ENCODE results near the gene EXOC4. TPM values are rescaled to one million over a fixed set of nuclear protein-coding genes. Genes with fewer than 3 reads are reported as not detected.

EXOC4 gene
- total and polyA plus RNA-seq, 7 experiments from 2014 or later, result 44.1 to 106 (median 74.2) TPM

DNA sequence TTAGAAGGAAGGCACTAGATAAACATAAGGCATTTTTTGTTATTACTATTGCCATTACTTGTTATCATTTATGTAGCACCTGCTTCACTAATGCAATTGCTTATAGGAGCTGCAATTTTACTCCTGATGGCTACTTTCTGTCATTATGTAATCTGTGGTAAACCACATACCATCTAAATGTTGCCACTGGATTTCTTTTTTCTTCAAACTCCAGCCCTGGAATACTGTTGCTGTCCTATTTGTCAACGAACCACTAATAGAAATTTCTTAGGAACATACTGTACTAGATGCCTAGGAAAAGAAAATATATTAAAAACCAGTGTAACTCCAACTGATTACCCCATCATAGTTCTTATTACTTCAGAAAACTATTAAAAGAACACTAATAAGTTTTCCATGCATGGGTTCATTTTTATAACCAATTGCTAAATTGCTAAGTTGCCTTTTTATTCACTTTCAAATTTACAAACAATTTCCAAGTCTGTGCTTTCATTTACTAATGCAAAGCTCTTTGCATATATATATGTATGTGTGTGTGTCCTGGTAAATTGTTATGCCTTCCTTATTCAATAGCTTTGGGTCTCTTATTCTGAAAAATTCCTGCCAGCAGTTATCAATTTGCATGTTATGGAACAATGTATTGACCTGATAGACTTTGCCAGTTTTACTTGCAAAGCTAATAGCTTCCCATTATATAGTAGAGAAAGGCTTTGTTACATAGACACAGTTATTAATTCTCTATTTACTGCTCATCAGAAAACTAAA lies 287.4 kb downstream of the EXOC4 start:
- no peaks in the 10 kb centered on the region for H3K27me3 Mint-ChIP-seq
- intact Hi-C loops (cut with micrococcal nuclease), result no loop called here
- Histone ChIP-seq H3K9me3 (ENCODE audit: control insufficient read depth in 2 of 3, low read length in 3 of 3) (no peaks in the 10 kb centered on the region), H3K36me3 (ENCODE audit: control insufficient read depth in 2 of 3, insufficient read depth in 3 of 3, low read length in 3 of 3) (no peaks in the 10 kb centered on the region), H3K27ac (ENCODE audit: low read depth, low read length) (no peak overlapping the region), H3K4me3 (ENCODE audit: low read length) (no peak overlapping the region), H3K27me3 (ENCODE audit: control insufficient read depth in 2 of 2, insufficient read depth in 2 of 2, low read length in 2 of 2) (no peaks in the 10 kb centered on the region), H3K4me1 (ENCODE audit: control insufficient read depth in 2 of 2, insufficient read depth in 2 of 2, low read length in 2 of 2) (no peaks in the 10 kb centered on the region)
- H3K36me3 Mint-ChIP-seq, result peaks cover 5 to 30% (median 20%) of the 10 kb centered on the region in 5 donors
- H3K27ac Mint-ChIP-seq, result no peak overlapping the region
- peaks cover 0 to 24% (median 11%) of the 10 kb centered on the region in 7 donors for H3K4me1 Mint-ChIP-seq
- CTCF ChIA-PET, result no interaction called here
- ATAC-seq (no peak), DNase-seq (no peak)
- peaks cover 0 to 4% (median 0%) of the 10 kb centered on the region in 11 donors for H3K9me3 Mint-ChIP-seq
- H3K4me3 Mint-ChIP-seq, result no peak overlapping the region
- POLR2A ChIA-PET, result no interaction called here

DNA sequence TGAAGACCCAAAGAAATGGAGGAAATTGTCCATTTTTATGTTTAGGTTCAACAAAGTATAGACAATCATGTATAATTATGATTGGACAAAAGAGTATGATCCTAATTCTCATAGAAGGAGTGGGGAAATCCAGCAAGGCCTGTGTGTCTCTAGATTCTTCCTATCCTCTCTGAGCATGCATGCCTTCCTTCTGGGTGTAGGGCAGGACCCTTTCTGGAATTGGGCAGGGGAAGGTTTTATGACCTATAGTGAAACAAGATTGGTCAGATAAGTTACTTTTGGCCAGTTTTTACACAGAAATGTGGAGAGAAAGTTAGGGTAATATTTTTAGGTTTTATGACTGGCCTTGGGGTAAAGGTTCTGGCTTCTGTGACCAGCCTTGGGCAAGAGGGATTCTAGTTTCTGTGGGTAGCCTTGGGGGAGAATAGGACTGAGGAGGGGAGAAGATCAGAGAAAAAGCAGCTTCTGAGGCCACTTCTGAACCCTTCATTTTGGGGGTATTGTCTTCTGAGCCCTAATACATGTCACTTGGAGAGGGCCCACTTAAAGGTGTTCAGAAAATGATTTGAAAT lies 289.4 kb downstream of the EXOC4 start:
- ATAC-seq, result no peak
- CTCF ChIA-PET, result interaction anchor here (0.8 kb wide), 1 partner anchor 103 kb away, joined by 3 read pairs; no protein-coding TSS in a partner anchor
- POLR2A ChIA-PET, result no interaction called here
- Mint-ChIP-seq H3K27ac (no peak overlapping the region), H3K27me3 (no peaks in the 10 kb centered on the region), H3K4me3 (no peak overlapping the region), H3K4me1 (peaks cover 0 to 11% (median 4%) of the 10 kb centered on the region in 7 donors), H3K36me3 (peaks cover 4 to 32% (median 17%) of the 10 kb centered on the region in 5 donors), H3K9me3 (peaks cover 0 to 2% (median 0%) of the 10 kb centered on the region in 11 donors)
- intact Hi-C loops (cut with micrococcal nuclease), result no loop called here
- Histone ChIP-seq H3K36me3 (ENCODE audit: control insufficient read depth in 2 of 3, insufficient read depth in 3 of 3, low read length in 3 of 3) (no peaks in the 10 kb centered on the region), H3K27ac (ENCODE audit: low read depth, low read length) (no peak overlapping the region), H3K4me1 (ENCODE audit: control insufficient read depth in 2 of 2, insufficient read depth in 2 of 2, low read length in 2 of 2) (no peaks in the 10 kb centered on the region), H3K9me3 (ENCODE audit: control insufficient read depth in 2 of 3, low read length in 3 of 3) (no peaks in the 10 kb centered on the region), H3K27me3 (ENCODE audit: control insufficient read depth in 2 of 2, insufficient read depth in 2 of 2, low read length in 2 of 2) (no peaks in the 10 kb centered on the region), H3K4me3 (ENCODE audit: low read length) (no peak overlapping the region)
- DNase-seq, result no peak

DNA sequence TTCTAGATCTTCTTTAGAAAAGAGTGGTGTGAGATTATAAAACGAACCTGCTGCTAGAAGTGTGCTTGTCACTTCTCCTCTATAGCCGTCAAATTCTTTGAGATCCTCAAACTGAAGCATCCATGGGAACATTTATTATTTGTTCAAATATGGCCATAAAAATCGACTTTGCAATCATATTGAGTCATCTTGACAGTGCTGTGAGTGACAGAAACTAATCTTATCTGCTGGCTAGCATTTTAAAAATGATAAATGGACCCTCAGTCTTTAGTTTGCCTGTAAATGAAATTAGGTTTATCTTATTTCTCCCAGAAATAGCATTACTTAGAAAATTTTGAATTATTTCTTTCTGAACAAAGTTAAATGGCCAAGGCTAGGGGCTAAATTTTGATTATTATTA lies 290.8 kb downstream of the EXOC4 start:
- Histone ChIP-seq H3K4me1 (ENCODE audit: control insufficient read depth in 2 of 2, insufficient read depth in 2 of 2, low read length in 2 of 2) (no peaks in the 10 kb centered on the region), H3K4me3 (ENCODE audit: low read length) (no peak overlapping the region), H3K27ac (ENCODE audit: low read depth, low read length) (no peak overlapping the region), H3K9me3 (ENCODE audit: control insufficient read depth in 2 of 3, low read length in 3 of 3) (no peaks in the 10 kb centered on the region), H3K27me3 (ENCODE audit: control insufficient read depth in 2 of 2, insufficient read depth in 2 of 2, low read length in 2 of 2) (no peaks in the 10 kb centered on the region), H3K36me3 (ENCODE audit: control insufficient read depth in 2 of 3, insufficient read depth in 3 of 3, low read length in 3 of 3) (no peaks in the 10 kb centered on the region)
- POLR2A ChIA-PET, result no interaction called here
- Mint-ChIP-seq H3K27ac (no peak overlapping the region), H3K9me3 (peaks cover 0 to under 1% (median 0%) of the 10 kb centered on the region in 11 donors), H3K4me3 (no peak overlapping the region), H3K27me3 (no peaks in the 10 kb centered on the region), H3K36me3 (peaks cover 0 to 37% (median 14%) of the 10 kb centered on the region in 5 donors), H3K4me1 (peaks cover 0 to 8% (median under 1%) of the 10 kb centered on the region in 7 donors)
- intact Hi-C loops (cut with micrococcal nuclease), result no loop called here
- CTCF ChIA-PET, result no interaction called here
- ATAC-seq (no peak), DNase-seq (no peak)

DNA sequence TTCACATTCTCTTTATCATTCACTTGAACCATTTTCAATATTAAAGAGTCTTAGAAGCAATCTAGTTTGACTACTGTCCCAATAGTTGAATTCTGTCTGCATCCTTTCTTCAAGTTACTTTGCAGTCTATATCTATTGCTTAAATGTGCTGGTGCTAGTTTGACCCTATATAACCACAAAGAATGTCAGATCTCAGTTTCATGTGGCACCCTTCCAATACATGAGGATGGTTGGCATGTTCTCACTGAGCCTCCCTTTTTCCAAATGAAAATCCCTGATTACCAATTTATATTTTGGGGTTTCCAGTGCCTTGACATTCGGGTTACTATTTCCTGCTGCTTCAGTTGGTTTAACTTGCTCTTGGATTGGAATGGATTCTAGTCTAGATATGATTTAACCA lies 292.7 kb downstream of the EXOC4 start:
- H3K27me3 ChIP-seq (ENCODE audit: control insufficient read depth in 2 of 2, insufficient read depth in 2 of 2, low read length in 2 of 2), result no peaks in the 10 kb centered on the region
- H3K36me3 Mint-ChIP-seq, result peaks cover 0 to 36% (median 9%) of the 10 kb centered on the region in 5 donors
- H3K4me3 Mint-ChIP-seq, result no peak overlapping the region
- no peaks in the 10 kb centered on the region for H3K36me3 ChIP-seq (ENCODE audit: control insufficient read depth in 2 of 3, insufficient read depth in 3 of 3, low read length in 3 of 3)
- ChIA-PET POLR2A (no interaction called here), CTCF (no interaction called here)
- DNase-seq (no peak), ATAC-seq (no peak)
- H3K9me3 ChIP-seq (ENCODE audit: control insufficient read depth in 2 of 3, low read length in 3 of 3), result no peaks in the 10 kb centered on the region
- no peak overlapping the region for H3K27ac ChIP-seq (ENCODE audit: low read depth, low read length)
- intact Hi-C loops (cut with micrococcal nuclease), result no loop called here
- H3K27me3 Mint-ChIP-seq, result no peaks in the 10 kb centered on the region
- H3K27ac Mint-ChIP-seq, result no peak overlapping the region
- H3K4me3 ChIP-seq (ENCODE audit: low read length), result no peak overlapping the region
- H3K9me3 Mint-ChIP-seq, result no peaks in the 10 kb centered on the region
- H3K4me1 ChIP-seq (ENCODE audit: control insufficient read depth in 2 of 2, insufficient read depth in 2 of 2, low read length in 2 of 2), result no peaks in the 10 kb centered on the region
- H3K4me1 Mint-ChIP-seq, result no peaks in the 10 kb centered on the region

DNA sequence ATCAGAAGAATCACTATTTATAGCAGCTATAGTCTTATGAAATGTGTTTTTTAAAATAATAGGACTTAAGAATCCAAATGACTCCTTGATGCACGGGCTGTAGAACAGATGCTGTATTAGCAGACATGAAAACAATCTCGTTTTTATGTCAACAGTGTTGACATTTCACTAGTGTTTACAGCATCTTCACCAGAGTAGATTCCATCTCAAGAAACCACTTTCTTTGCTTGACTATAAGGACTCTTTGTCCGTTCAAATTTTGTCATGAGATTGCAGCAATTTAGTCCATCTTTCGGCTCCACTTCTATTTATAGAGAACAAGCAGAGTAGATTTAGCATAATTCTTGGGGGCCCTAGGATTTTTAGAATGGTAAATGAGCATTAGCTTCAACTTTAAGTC lies 295.1 kb downstream of the EXOC4 start:
- Histone ChIP-seq H3K4me1 (ENCODE audit: control insufficient read depth in 2 of 2, insufficient read depth in 2 of 2, low read length in 2 of 2) (no peaks in the 10 kb centered on the region), H3K36me3 (ENCODE audit: control insufficient read depth in 2 of 3, insufficient read depth in 3 of 3, low read length in 3 of 3) (no peaks in the 10 kb centered on the region), H3K27ac (ENCODE audit: low read depth, low read length) (no peak overlapping the region), H3K9me3 (ENCODE audit: control insufficient read depth in 2 of 3, low read length in 3 of 3) (no peaks in the 10 kb centered on the region), H3K4me3 (ENCODE audit: low read length) (no peak overlapping the region), H3K27me3 (ENCODE audit: control insufficient read depth in 2 of 2, insufficient read depth in 2 of 2, low read length in 2 of 2) (no peaks in the 10 kb centered on the region)
- H3K4me1 Mint-ChIP-seq, result peaks cover 0 to 8% (median 0%) of the 10 kb centered on the region in 7 donors
- no peak overlapping the region for H3K27ac Mint-ChIP-seq
- ATAC-seq (no peak), DNase-seq (no peak)
- no peak overlapping the region for H3K4me3 Mint-ChIP-seq
- H3K36me3 Mint-ChIP-seq, result peaks cover 2 to 36% (median 9%) of the 10 kb centered on the region in 5 donors
- ChIA-PET CTCF (no interaction called here), POLR2A (no interaction called here)
- no peaks in the 10 kb centered on the region for H3K9me3 Mint-ChIP-seq
- intact Hi-C loops (cut with micrococcal nuclease), result no loop called here
- no peaks in the 10 kb centered on the region for H3K27me3 Mint-ChIP-seq

DNA sequence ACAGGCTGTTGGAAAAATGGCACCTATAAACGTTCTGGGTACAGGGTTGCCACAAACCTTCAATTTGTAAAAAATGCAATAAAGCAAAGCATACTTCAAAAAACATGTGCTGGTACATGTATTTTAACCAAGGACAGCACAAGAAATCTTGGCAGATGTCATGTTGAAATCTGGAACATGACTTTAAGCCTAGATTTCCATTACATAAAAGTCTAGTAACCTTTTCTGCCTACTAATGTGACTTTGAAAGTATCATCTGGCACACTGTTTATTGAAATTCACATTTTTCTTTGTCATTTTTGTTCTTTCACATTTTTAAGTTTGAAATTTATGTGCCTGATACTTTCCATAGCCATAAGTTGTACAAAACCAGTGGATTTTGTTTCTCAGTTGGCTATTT lies 296.8 kb downstream of the EXOC4 start:
- Mint-ChIP-seq H3K36me3 (peaks cover 2 to 32% (median 4%) of the 10 kb centered on the region in 5 donors), H3K27me3 (no peaks in the 10 kb centered on the region), H3K4me3 (no peak overlapping the region), H3K27ac (no peak overlapping the region), H3K9me3 (no peaks in the 10 kb centered on the region), H3K4me1 (peaks cover 0 to 8% (median 0%) of the 10 kb centered on the region in 7 donors)
- no peaks in the 10 kb centered on the region for H3K27me3 ChIP-seq (ENCODE audit: control insufficient read depth in 2 of 2, insufficient read depth in 2 of 2, low read length in 2 of 2)
- ChIA-PET CTCF (no interaction called here), POLR2A (no interaction called here)
- no peak overlapping the region for H3K4me3 ChIP-seq (ENCODE audit: low read length)
- H3K27ac ChIP-seq (ENCODE audit: low read depth, low read length), result no peak overlapping the region
- no peak for ATAC-seq
- H3K4me1 ChIP-seq (ENCODE audit: control insufficient read depth in 2 of 2, insufficient read depth in 2 of 2, low read length in 2 of 2), result no peaks in the 10 kb centered on the region
- no peak for DNase-seq
- no peaks in the 10 kb centered on the region for H3K9me3 ChIP-seq (ENCODE audit: control insufficient read depth in 2 of 3, low read length in 3 of 3)
- no peaks in the 10 kb centered on the region for H3K36me3 ChIP-seq (ENCODE audit: control insufficient read depth in 2 of 3, insufficient read depth in 3 of 3, low read length in 3 of 3)
- intact Hi-C loops (cut with micrococcal nuclease), result no loop called here

DNA sequence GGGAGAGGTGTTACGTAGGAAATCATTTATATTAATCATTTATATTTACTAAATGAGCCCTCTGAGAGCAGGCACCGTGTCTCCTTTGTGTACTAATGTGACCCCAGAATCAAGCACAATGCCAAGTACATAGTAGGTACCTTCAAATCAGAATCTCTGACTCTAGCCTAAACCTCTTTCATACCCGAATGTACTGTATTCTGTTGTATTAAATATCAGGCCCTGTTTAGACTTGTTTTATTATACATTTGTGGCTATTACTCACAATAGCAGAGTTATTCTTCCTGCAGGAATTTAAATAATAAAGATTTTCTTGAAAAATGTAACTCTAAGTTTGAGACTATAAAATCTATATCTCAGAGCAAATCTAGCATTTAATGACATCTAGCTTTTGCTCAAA lies 297.3 kb downstream of the EXOC4 start:
- Mint-ChIP-seq H3K27ac (no peak overlapping the region), H3K27me3 (no peaks in the 10 kb centered on the region), H3K9me3 (no peaks in the 10 kb centered on the region), H3K4me3 (no peak overlapping the region), H3K36me3 (peaks cover 2 to 27% (median 3%) of the 10 kb centered on the region in 5 donors), H3K4me1 (peaks cover 0 to 8% (median 0%) of the 10 kb centered on the region in 7 donors)
- Histone ChIP-seq H3K4me3 (ENCODE audit: low read length) (no peak overlapping the region), H3K27me3 (ENCODE audit: control insufficient read depth in 2 of 2, insufficient read depth in 2 of 2, low read length in 2 of 2) (no peaks in the 10 kb centered on the region), H3K9me3 (ENCODE audit: control insufficient read depth in 2 of 3, low read length in 3 of 3) (no peaks in the 10 kb centered on the region), H3K36me3 (ENCODE audit: control insufficient read depth in 2 of 3, insufficient read depth in 3 of 3, low read length in 3 of 3) (no peaks in the 10 kb centered on the region), H3K27ac (ENCODE audit: low read depth, low read length) (no peak overlapping the region), H3K4me1 (ENCODE audit: control insufficient read depth in 2 of 2, insufficient read depth in 2 of 2, low read length in 2 of 2) (no peaks in the 10 kb centered on the region)
- CTCF ChIA-PET, result no interaction called here
- POLR2A ChIA-PET, result no interaction called here
- intact Hi-C loops (cut with micrococcal nuclease), result no loop called here
- ATAC-seq (no peak), DNase-seq (no peak)

Measured in naive thymus-derived CD4-positive, alpha-beta T cell (primary cell).